NCI-H2081 treated with DMSO at 0.1 percent for 48 hours (cell line): ENCODE measurements around the gene RAB18.
"Not testable (repeated sequence)": the region's sequence is repeated elsewhere in the genome, so short reads cannot be mapped to it uniquely, and the experiment has no call there.

ENCODE experiments used
- DNase-seq: peaks from one replicate; lab custom pipeline; 2025; lab: John Stamatoyannopoulos, UW

The RAB18 gene

DNA sequence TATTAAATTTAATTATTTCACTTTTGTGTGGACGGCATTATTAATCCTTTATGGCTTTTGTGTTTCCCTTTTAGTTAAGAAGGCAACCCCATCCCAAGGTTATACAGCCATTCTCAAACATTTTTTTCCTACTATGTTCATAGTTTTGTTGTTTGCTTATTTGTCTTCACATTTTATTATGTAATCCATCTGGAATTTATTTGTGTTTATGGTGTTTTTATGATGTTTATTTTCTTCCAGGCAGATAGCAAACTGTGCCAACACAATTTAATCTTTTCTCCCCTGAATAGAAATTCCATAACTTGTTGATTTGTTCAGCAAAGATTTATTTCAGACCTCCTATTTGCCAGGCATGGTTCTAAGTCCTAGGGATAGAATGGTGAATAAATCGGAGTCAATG lies 42.9 kb downstream of the RAB18 start:
- no peak for DNase-seq

DNA sequence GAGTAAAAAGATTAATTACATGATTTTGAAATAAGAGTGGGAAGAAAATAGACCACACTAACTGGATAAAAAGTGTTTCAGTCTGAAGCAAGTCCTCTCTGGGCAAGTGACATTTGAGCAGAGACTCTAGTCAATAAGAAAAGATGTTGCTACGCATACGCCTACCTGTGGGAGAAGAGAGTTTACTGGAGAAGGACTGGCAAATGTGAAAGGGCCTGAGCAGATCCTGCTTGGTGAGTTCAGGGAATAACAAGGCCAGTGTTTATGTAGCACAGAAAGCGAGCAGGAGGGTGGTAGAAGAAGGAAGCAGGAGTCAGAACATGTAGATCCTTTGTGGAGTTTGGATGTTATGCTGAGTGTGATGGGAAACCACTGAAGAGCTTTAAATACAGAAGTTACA lies 43.4 kb downstream of the RAB18 start:
- DNase-seq = no peak

DNA sequence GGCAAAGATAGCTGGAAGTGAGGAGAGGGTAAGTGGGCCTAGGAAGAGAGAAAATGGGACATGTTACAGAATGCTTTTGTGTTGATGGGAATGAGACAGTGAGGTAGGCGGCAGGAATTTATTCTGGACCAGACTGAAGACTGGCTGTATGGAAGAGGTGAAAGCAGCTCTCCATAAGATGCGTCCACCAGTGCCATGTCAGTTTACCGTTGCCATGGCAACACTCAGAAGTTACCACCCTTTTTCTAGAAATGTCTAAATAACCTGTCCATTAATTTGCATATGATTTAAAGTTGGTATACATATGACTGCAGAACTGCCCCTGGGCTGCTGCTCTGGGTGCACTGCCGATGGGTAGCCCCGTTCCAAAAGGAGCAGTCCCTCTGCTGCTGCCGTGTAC lies 46.7 kb downstream of the RAB18 start:
- DNase-seq = no peak

DNA sequence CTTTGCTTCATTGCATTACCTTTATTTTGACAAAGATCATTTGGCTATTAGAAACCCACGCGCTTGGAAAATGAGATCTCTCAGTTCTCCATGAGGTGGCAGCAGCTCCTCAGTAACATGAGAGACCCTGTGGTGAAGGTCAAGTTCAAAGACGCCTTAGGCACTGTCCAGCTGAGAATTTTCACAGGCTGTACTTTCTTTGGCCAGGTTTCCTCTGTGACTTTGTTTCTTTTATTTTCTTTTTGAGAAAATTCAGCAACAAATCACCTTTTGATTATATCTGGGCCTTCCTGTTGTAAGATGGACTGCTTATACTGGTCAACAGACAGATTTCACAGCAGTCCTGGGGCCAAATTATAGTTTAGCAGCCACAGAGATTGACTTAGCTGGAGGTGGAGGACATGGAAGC lies 54.5 kb downstream of the RAB18 start:
- no peak for DNase-seq

DNA sequence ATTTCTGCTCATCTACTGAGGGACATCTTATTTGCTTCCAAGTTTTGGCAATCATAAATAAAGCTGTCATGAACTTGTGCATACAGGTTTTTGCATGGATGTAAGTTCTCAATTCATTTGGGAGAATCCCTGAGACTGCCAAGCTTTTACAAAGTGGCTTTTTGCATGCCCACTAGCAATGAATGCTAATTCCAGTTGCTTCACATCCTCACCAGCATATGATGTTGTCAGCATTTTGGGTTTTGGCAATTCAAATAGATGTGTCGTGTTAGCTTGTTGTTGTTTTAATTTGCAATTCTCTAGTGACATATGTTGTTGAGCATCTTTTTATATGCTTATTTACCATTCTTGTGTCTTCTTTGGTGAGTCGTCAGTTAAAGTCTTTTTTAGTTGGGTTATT lies 57.2 kb downstream of the RAB18 start:
- DNase-seq = no peak

DNA sequence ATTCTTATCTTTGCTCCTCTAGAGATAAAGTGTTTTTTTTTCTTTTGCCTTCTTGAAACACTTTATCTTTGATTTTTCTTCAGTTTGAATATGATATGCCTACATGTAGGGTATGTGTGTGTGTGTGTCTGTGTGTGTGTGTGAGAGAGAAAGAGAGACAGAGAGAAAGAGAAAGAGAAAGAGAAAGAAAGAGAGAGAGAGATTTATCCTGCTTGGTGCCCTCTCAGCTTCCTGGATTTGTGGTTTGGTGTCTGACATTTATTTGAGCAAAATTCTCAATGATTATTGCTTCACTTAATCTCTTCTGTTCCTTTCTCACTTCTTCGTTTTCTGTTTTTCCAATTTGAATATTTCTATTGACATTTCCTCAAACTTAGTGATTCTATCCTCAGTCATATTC lies 60.3 kb downstream of the RAB18 start:
- no peak for DNase-seq

DNA sequence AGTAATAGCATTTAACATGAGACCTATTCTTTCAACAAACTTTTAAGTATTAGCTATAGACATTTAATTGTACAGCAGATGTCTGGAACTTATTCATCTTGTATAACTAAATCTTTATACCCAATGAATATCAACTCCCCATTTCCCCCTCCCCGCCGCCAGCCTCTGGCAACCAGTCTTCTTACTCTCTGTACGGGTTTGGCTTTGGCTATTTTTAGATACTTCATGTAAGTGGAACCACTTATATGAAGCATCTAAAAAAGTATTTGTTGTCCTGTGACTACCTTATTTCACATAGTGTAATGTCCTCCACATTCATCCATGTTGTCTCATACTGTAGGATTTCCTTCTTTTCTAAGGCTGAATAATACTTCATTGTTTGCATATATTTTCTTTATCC lies 60.8 kb downstream of the RAB18 start:
- DNase-seq = no peak

DNA sequence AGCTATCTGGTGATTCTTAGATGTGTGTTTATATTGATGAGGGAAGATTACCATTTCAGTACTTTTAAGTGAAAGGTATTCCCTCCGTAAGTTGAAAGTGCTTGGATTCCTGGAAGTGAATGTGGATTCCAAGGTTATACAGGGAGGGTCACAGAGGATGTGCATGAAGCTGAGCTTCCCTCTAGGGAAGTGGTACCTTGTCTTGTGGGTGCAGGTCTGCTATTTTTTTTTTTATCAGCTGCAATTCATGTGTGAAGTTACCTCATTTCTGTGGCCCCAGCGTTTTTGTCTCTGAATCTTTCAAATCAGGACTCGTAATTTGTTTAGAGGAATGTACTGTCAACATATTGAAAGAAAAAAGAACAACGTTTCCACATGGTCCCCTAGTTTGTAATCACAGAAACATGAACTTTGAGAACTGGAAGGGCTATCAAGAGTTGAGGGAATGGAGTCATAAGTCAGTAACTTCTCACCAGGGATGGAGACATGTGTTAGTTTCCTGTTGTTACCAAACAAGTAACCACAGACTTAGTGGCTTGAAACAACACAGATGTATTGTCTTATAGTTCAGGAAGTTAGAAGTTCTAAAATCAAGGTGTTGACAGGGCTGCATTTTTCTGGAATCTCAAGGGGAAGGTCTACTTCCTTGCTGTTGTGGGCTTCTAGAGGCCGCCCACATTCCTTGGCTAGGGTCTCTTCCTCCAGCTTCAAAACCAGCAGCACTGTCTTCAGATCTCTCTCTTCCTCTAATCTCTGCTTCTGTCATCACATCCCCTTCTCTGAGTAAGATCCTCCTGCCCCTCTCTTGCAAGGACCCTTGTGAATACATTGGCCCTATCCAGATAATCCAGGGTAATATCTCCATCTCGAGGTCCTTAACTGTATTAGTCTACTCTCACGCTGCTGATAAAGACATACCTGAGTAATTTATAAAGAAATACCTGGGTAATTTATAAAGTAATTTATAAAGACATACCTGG lies 64.4 kb downstream of the RAB18 start:
- DNase-seq = no peak

DNA sequence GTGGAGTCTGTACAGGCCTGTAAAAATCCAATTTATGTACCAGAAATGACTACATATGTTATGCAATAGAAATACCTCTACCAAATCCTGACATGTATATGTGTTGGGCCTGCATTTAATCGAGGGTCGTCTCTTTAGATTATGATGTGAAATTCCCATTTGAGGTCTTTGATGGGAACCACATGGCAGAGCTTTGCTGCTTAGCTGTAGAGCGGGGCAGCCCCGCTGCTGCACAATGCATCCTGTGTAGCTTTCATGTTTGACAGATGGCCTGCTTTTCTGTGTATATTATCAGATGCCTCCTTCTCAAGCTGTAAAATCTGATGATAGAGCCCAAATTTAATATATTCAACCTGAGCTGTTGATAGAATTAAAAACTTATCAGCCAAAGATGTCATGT lies 65.8 kb downstream of the RAB18 start:
- DNase-seq = no peak

DNA sequence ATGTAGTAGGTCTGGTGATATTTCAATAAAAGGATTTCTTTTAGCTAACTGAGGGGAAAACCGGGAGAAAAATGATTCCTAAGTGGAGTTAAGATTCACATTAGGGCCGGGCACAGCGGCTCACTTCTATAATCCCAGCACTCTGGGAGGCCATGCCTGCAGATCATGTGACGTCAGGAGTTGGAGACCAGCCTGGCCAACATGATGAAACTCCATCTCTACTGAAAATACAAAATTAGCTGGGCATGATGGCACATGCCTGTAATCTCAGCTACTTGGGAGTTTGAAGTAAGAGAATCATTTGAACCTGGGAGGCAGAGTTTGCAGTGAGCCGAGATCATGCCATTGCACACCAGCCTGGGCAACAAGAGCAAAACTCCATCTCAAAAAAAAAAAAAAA lies 72.9 kb downstream of the RAB18 start:
- DNase-seq = not testable (repeated sequence)

DNA sequence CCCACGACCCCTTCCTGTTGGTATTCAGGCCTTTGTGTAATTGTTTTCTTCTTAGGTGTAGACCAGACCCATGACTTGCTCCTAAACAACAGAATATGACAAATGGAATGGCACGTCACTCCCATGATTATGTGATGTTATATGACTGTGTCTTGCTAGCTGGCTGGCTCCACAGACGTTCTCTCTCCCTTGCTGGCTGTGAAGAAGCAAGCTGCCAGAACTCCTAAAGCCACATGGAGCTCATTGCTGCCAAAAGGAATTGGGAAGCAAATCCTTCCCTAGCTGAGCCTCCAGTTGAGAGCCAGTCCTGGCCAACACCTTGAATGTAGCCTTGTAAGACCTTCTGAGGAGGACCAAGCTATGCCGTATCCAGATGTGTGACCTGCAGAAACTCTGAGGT lies 74.2 kb downstream of the RAB18 start:
- no peak for DNase-seq

DNA sequence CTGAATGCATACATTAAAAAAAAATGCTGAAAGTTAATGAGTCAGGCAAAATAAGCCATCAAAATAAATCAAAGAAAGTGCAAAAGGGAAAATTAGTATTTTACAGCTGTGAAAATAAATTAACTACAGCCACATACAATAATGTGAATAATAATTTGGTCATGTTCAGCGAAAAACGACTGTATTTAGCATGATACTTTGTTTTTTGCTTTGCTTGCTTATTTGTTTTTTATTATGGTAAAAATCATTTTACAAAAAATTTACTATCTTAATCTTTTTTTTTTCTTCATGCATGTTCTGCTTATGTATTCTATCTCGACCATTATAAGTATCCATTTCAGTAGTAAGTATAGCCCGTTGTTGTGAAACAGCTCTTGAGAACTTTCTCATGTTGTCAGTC lies 77.1 kb downstream of the RAB18 start:
- no peak for DNase-seq

DNA sequence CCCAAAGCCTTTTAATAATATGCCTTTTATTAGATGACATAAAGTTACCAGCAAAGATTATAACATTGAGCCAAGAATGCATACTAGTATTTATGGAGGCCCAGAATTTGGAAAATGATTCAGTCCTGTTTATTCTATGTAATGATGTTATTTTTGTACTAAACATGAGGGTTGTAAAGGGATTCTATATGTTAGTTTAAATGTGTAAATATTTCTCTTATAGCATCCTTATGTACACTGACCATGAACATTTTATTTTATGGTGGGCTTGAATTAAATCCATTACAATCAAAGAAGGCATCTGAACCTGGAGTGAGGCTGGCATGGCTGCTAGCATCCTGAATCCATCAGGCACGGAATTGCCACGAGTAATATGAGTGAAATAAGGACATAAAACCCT lies 80.2 kb downstream of the RAB18 start:
- no peak for DNase-seq
